Measurements from ENCODE around the gene AGFG1. TPM values are rescaled to one million over a fixed set of nuclear protein-coding genes. Genes with fewer than 3 reads are reported as not detected.
"Not testable (repeated sequence)": the region's sequence is repeated elsewhere in the genome, so short reads cannot be mapped to it uniquely, and the experiment has no call there.

AGFG1 gene
- polyA plus RNA-seq, 4 donors, result 52.6 to 85.0 (median 70.4) TPM

- not testable (repeated sequence) for DNase-seq (ENCODE audit: low read depth in 4 of 4, low spot score in 3 of 4)
These were observed 127.0 kb downstream of the AGFG1 start, which contains the start of gene SCYGR2 for GRCh38 chr2:227598835-227599503. SCYGR2 (plus strand) TSS chr2:227598893; CDS start chr2:227598893, 0 bp downstream.

GRCh38 chr2:227602358-227602757 is 130.4 kb downstream of the AGFG1 start:
- DNase-seq (ENCODE audit: low read depth in 4 of 4, low spot score in 3 of 4), result no peak

GRCh38 chr2:227606476-227606875 is 134.5 kb downstream of the AGFG1 start:
- DNase-seq (ENCODE audit: low read depth in 4 of 4, low spot score in 3 of 4), result no peak

- DNase-seq (ENCODE audit: low read depth in 4 of 4, low spot score in 3 of 4), result no peak
These were observed 136.0 kb downstream of the AGFG1 start for GRCh38 chr2:227607941-227608340.

- no peak for DNase-seq (ENCODE audit: low read depth in 4 of 4, low spot score in 3 of 4)
These were observed 136.8 kb downstream of the AGFG1 start for GRCh38 chr2:227608561-227609338.

GRCh38 chr2:227610123-227610522 is 138.2 kb downstream of the AGFG1 start:
- DNase-seq (ENCODE audit: low read depth in 4 of 4, low spot score in 3 of 4), result no peak

Other genes starting within 250 kb of the AGFG1 start
- 100 to 1,000 TPM; 116 to 151 (median 131) TPM for gene MFF, start 146.9 kb upstream of the AGFG1 start, polyA plus RNA-seq (ENCODE audit: insufficient read length in 4 of 4)
- gene TM4SF20, start 92.8 kb upstream of the AGFG1 start, polyA plus RNA-seq (ENCODE audit: insufficient read length in 4 of 4), result under 1 TPM; 0.05 to 0.21 (median 0.12) TPM
- gene SCYGR1, start 84.2 kb upstream of the AGFG1 start, polyA plus RNA-seq (ENCODE audit: insufficient read length in 4 of 4), result not detected
- gene SCYGR2, start 126.7 kb downstream of the AGFG1 start, polyA plus RNA-seq (ENCODE audit: insufficient read length in 4 of 4), result not detected
- not detected for gene SCYGR3, start 142.7 kb downstream of the AGFG1 start, polyA plus RNA-seq (ENCODE audit: insufficient read length in 4 of 4)
- under 1 TPM in 2 of 4 donors, not detected in 2; 0.10 to 0.12 TPM for gene SCYGR4, start 145.3 kb downstream of the AGFG1 start, polyA plus RNA-seq (ENCODE audit: insufficient read length in 4 of 4)
- gene SCYGR5, start 194.6 kb downstream of the AGFG1 start, polyA plus RNA-seq (ENCODE audit: insufficient read length in 4 of 4), result not detected
- 10 to 100 TPM in 1 of 4 donors, 1 to 10 TPM in 3; 1.3 to 11.0 (median 6.9) TPM for gene SLC19A3, start 245.9 kb downstream of the AGFG1 start, polyA plus RNA-seq (ENCODE audit: insufficient read length in 4 of 4)

Measured in left renal pelvis (tissue), 4 donors.